ENCODE data around the gene RPS15. TPM values are rescaled to one million over a fixed set of nuclear protein-coding genes. Genes with fewer than 3 reads are reported as not detected.
A peak's percentile ranks its signal among the peaks of the same experiment; 100 is the strongest.

Gene RPS15
- total and polyA plus RNA-seq, 2 of the 13 experiments (the other 11 are each of a cell fraction or from before 2014, with no cell fraction given) = 695 to 1,411 TPM

DNA sequence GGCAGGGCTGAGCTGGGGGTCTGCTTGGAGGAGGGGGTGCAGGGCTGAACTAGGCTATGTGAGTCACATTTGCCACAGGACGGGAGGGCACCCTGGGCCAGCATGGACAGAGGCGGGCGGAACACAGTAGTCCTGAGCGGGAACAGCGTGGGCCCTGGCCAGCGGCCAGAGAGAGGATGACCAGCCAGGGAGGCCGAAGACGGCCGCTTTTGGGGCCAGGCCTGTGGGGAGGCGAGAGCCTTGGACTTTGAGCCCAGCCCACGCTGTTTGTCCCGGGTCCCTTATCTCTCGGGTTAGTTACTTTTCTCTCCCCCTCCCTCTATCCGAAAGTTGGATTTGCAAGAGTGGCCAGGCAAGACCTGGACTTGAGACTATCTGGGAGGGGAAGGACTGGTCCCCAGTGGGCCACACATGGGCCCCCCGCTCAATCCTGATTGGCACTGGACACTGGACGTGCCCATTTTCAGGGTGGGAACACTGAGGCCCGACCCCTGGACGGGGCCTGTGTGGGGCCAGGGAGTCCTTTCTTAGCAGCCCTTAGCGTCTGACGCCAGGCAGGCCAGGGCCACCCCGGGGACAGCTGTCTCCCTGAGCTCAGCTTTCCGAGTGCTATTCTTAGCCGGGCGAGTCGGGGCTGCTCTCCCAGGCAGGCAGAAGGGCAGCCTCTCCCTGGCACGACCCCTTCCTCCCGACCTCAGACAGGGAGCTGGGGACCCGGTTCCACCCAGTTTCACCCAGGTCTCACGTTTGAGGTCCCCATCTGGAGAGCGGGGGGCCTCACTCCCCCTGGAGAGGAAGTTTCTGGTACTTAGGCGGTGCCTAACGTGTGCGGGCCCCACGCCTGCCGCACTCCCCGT is 37.7 kb upstream of the RPS15 start (continued):
- 0 out of 2 replicates have a peak, but pooled peaks have one; percentile 24 for TF ChIP-seq ZNF598 (CRISPR knock-in tag; IDR thresholded peaks at IDR 0.05; ENCODE audit: borderline replicate concordance)
- 0 out of 2 replicates have a peak, but pooled peaks have one; percentile 43 for TF ChIP-seq CCDC6 (CRISPR knock-in tag; IDR thresholded peaks at IDR 0.05)
- no peak for TF ChIP-seq MAFF (IDR thresholded peaks at IDR 0.05; ENCODE audit: low read depth, low read length)
- TF ChIP-seq TAF1 (CRISPR knock-in tag; IDR thresholded peaks at IDR 0.05) = peak; percentile 66; the same call in 1 of the 2 replicates
- no peak for TF ChIP-seq RORA (CRISPR knock-in tag; IDR thresholded peaks at IDR 0.05)
- TF ChIP-seq ASH2L (IDR thresholded peaks at IDR 0.05; ENCODE audit: insufficient read length, low read depth, low read length) = no peak
- TF ChIP-seq, protein P1, sequence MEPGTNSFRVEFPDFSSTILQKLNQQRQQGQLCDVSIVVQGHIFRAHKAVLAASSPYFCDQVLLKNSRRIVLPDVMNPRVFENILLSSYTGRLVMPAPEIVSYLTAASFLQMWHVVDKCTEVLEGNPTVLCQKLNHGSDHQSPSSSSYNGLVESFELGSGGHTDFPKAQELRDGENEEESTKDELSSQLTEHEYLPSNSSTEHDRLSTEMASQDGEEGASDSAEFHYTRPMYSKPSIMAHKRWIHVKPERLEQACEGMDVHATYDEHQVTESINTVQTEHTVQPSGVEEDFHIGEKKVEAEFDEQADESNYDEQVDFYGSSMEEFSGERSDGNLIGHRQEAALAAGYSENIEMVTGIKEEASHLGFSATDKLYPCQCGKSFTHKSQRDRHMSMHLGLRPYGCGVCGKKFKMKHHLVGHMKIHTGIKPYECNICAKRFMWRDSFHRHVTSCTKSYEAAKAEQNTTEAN (CRISPR knock-in tag; conservative IDR thresholded peaks at IDR 0.05) = no peak
- TF ChIP-seq, protein P2, sequence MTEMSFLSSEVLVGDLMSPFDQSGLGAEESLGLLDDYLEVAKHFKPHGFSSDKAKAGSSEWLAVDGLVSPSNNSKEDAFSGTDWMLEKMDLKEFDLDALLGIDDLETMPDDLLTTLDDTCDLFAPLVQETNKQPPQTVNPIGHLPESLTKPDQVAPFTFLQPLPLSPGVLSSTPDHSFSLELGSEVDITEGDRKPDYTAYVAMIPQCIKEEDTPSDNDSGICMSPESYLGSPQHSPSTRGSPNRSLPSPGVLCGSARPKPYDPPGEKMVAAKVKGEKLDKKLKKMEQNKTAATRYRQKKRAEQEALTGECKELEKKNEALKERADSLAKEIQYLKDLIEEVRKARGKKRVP (CRISPR knock-in tag; IDR thresholded peaks at IDR 0.05) = no peak
- peak; percentile 58; the same call in 1 of the 2 replicates for TF ChIP-seq ARNT2 (CRISPR knock-in tag; IDR thresholded peaks at IDR 0.05; ENCODE audit: low read depth)
- peak; percentile 62; the same call in 1 of the 2 replicates for TF ChIP-seq ZNF556 (CRISPR knock-in tag; IDR thresholded peaks at IDR 0.05; ENCODE audit: borderline replicate concordance)
- peak; percentile 72; the same call in 1 of the 2 replicates for TF ChIP-seq ZBTB42 (CRISPR knock-in tag; IDR thresholded peaks at IDR 0.05)
- TF ChIP-seq REPIN1 (CRISPR knock-in tag; IDR thresholded peaks at IDR 0.05; ENCODE audit: borderline replicate concordance, low read depth) = peak; percentile 89
- TF ChIP-seq MIER3 (CRISPR knock-in tag; IDR thresholded peaks at IDR 0.05; ENCODE audit: borderline replicate concordance) = no peak; the same call in 1 of the 2 replicates
- peak; percentile 95; the same call in 1 of the 2 replicates for TF ChIP-seq ZNF788 (CRISPR knock-in tag; IDR thresholded peaks at IDR 0.05; ENCODE audit: borderline replicate concordance)
- TF ChIP-seq ZNF563 (CRISPR knock-in tag; IDR thresholded peaks at IDR 0.05) = no peak
- TF ChIP-seq ZNF335 (CRISPR knock-in tag; IDR thresholded peaks at IDR 0.05) = peak; percentile 44; the same call in 1 of the 2 replicates
- TF ChIP-seq TMF1 (CRISPR knock-in tag; IDR thresholded peaks at IDR 0.05; ENCODE audit: low read depth) = no peak
- no peak for TF ChIP-seq MAF1 (CRISPR knock-in tag; IDR thresholded peaks at IDR 0.05; ENCODE audit: borderline replicate concordance)
- no peak for TF ChIP-seq ZNF773 (CRISPR knock-in tag; IDR thresholded peaks at IDR 0.05; ENCODE audit: borderline replicate concordance)
- TF ChIP-seq, protein P3, sequence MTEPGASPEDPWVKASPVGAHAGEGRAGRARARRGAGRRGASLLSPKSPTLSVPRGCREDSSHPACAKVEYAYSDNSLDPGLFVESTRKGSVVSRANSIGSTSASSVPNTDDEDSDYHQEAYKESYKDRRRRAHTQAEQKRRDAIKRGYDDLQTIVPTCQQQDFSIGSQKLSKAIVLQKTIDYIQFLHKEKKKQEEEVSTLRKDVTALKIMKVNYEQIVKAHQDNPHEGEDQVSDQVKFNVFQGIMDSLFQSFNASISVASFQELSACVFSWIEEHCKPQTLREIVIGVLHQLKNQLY (CRISPR knock-in tag; IDR thresholded peaks at IDR 0.05) = peak; percentile 60
- no peak for TF ChIP-seq MLLT10 (CRISPR knock-in tag; IDR thresholded peaks at IDR 0.05)
- no peak for TF ChIP-seq HDAC6 (IDR thresholded peaks at IDR 0.05; ENCODE audit: low read depth, low read length)
- peak; percentile 47; the same call in 1 of the 2 replicates for TF ChIP-seq CENPT (CRISPR knock-in tag; IDR thresholded peaks at IDR 0.05; ENCODE audit: low read depth)
- TF ChIP-seq, protein P4, sequence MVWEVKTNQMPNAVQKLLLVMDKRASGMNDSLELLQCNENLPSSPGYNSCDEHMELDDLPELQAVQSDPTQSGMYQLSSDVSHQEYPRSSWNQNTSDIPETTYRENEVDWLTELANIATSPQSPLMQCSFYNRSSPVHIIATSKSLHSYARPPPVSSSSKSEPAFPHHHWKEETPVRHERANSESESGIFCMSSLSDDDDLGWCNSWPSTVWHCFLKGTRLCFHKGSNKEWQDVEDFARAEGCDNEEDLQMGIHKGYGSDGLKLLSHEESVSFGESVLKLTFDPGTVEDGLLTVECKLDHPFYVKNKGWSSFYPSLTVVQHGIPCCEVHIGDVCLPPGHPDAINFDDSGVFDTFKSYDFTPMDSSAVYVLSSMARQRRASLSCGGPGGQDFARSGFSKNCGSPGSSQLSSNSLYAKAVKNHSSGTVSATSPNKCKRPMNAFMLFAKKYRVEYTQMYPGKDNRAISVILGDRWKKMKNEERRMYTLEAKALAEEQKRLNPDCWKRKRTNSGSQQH (CRISPR knock-in tag; IDR thresholded peaks at IDR 0.05; ENCODE audit: low read depth) = 0 out of 2 replicates have a peak, but pooled peaks have one; percentile 37
- peak; percentile 39 for TF ChIP-seq RBM39 (IDR thresholded peaks at IDR 0.05; ENCODE audit: low read depth, low read length, poor library complexity, severe bottlenecking)
